Sigmoid colon (tissue), 4 donors: ENCODE results near the gene ALDH1A1.

Source experiments
- CTCF ChIP-seq, 4 experiments: fragments of 450-650 bp in 3 of 4; fragments of 200-600 bp in 1 of 4; IDR thresholded peaks; one replicate each; pipeline ENCODE4 v1.5.1; 2016 to 2019; ENCODE audit warnings: antibody characterized with exemption in 4 of 4, mild to moderate bottlenecking in 3 of 4, moderate library complexity in 2 of 4
- POLR2A ChIP-seq, 2 donors: fragments of 450-650 bp; IDR thresholded peaks; one replicate each; pipeline ENCODE4 v1.6.1; 2016; ENCODE audit warnings: antibody characterized with exemption in 2 of 2, mild to moderate bottlenecking in 2 of 2, moderate library complexity in 2 of 2
- POLR2AphosphoS5 ChIP-seq, 4 donors: sonication (generic); formaldehyde crosslinking; IDR thresholded peaks; one replicate each; pipeline ENCODE4 v1.6.1; 2017; ENCODE audit warnings: antibody characterized with exemption in 4 of 4

DNA sequence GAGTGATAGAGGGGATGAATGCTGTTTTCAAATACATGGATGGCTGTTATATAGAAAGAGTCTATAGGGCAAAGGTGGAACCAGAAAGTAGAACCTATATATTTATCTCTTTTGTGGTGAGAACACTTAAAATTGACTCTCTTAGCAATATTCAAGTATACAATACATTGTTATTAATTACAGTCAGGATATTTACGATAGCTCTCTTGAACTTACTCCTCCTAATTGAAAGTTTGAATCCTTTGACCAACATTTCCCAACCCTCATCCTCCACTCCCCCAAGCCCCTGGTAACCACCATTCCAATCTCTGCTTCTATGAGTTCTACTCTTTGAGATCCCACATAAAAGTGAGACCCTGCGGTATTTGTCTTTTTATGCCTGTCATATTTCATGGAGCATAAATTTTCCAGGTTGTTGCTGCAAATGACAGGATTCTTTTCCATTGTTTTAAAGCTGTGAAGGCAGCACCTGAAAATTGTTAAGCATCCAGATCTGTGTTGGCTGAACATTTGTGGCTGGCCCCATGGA lies 41.5 kb downstream of the ALDH1A1 start:
- TF ChIP-seq POLR2AphosphoS5 (IDR thresholded peaks at IDR 0.05) (no peak), CTCF (IDR thresholded peaks at IDR 0.05) (no peak), POLR2A (IDR thresholded peaks at IDR 0.05) (no peak)
